ENCODE data around the gene HEXIM2. TPM values are rescaled to one million over a fixed set of nuclear protein-coding genes. Genes with fewer than 3 reads are reported as not detected.

HEXIM2 gene
- total and polyA plus RNA-seq, 2 experiments from 2014 or later = 9.0 to 9.5 TPM

- no peak for TF ChIP-seq ETS1 (IDR thresholded peaks at IDR 0.05)
Observed at GRCh38 chr17:45155029-45155428, 6.6 kb upstream of the HEXIM2 start (continued).

GRCh38 chr17:45155483-45155882, 6.2 kb upstream of the HEXIM2 start:
- no peak overlapping the region for H3K4me3 Mint-ChIP-seq
- peaks cover 19% of the 10 kb centered on the region for H3K4me1 ChIP-seq (ENCODE audit: insufficient read depth)
- no peaks in the 10 kb centered on the region for H3K9me3 Mint-ChIP-seq
- H3K27ac Mint-ChIP-seq = no peak overlapping the region
- peaks cover 8% of the 10 kb centered on the region; the same call in 1 of the 2 replicates for H3F3A ChIP-seq (replicated peaks; ENCODE audit: low read depth)
- peaks cover 6% of the 10 kb centered on the region; the same call in 2 of the 3 replicates for H3K36me3 Mint-ChIP-seq (ENCODE audit: low read depth)
- H3K36me3 ChIP-seq (ENCODE audit: insufficient read depth) = no peaks in the 10 kb centered on the region
- no peaks in the 10 kb centered on the region for H3K9me2 ChIP-seq (ENCODE audit: insufficient read depth)
- H4K20me1 ChIP-seq (replicated peaks; ENCODE audit: insufficient read depth) = peaks cover 11% of the 10 kb centered on the region; the same call in 1 of the 2 replicates
- H3K79me2 ChIP-seq (replicated peaks; ENCODE audit: insufficient read depth) = peaks cover 25% of the 10 kb centered on the region
- H3K4me3 ChIP-seq = no peak overlapping the region
- peaks cover 3% of the 10 kb centered on the region for H3K27me3 Mint-ChIP-seq (ENCODE audit: insufficient read depth, low read depth, poor library complexity)
- TF ChIP-seq ETS1 (IDR thresholded peaks at IDR 0.05) = no peak
- no peak for TF ChIP-seq REST (IDR thresholded peaks at IDR 0.05; ENCODE audit: unreplicated experiment)
- ATAC-seq (no peak), DNase-seq (ENCODE audit: low spot score) (no peak)
- no peak overlapping the region for H3K4me2 ChIP-seq
- peaks cover 29% of the 10 kb centered on the region for H3K4me1 Mint-ChIP-seq
- H2AFZ ChIP-seq = no peak overlapping the region
- peaks cover 2% of the 10 kb centered on the region; the same call in 1 of the 2 replicates for H3K27me3 ChIP-seq (ENCODE audit: insufficient read depth)
- no peak overlapping the region for H3K27ac ChIP-seq (ENCODE audit: low read depth)

- Histone ChIP-seq H3K36me3 (ENCODE audit: insufficient read depth) (no peaks in the 10 kb centered on the region), H3K27ac (ENCODE audit: low read depth) (no peak overlapping the region), H3K27me3 (ENCODE audit: insufficient read depth) (no peaks in the 10 kb centered on the region), H3K4me3 (no peak overlapping the region), H3K4me2 (no peak overlapping the region), H3K9me2 (ENCODE audit: insufficient read depth) (no peaks in the 10 kb centered on the region), H3K79me2 (replicated peaks; ENCODE audit: insufficient read depth) (peaks cover 18% of the 10 kb centered on the region), H2AFZ (no peak overlapping the region), H4K20me1 (replicated peaks; ENCODE audit: insufficient read depth) (peaks cover 5% of the 10 kb centered on the region; the same call in 1 of the 2 replicates), H3K4me1 (ENCODE audit: insufficient read depth) (peaks cover 11% of the 10 kb centered on the region), H3F3A (replicated peaks; ENCODE audit: low read depth) (peaks cover 8% of the 10 kb centered on the region; the same call in 1 of the 2 replicates)
- TF ChIP-seq REST (IDR thresholded peaks at IDR 0.05; ENCODE audit: unreplicated experiment) (no peak), EZH2phosphoT487 (IDR thresholded peaks at IDR 0.05; ENCODE audit: unreplicated experiment) (no peak), CREB1 (CRISPR knock-in tag; IDR thresholded peaks at IDR 0.05; ENCODE audit: low read depth) (no peak)
- Mint-ChIP-seq H3K36me3 (ENCODE audit: low read depth) (peaks cover 6% of the 10 kb centered on the region; the same call in 2 of the 3 replicates), H3K9me3 (no peaks in the 10 kb centered on the region), H3K4me1 (peaks cover 24% of the 10 kb centered on the region), H3K4me3 (no peak overlapping the region), H3K27ac (no peak overlapping the region), H3K27me3 (ENCODE audit: insufficient read depth, low read depth, poor library complexity) (peaks cover 6% of the 10 kb centered on the region)
- no peak for ATAC-seq
- DNase-seq (ENCODE audit: low spot score) = no peak
Observed at GRCh38 chr17:45156242-45156641, 5.4 kb upstream of the HEXIM2 start.

Data from GM23338 (cell line).